H1 (cell line): ENCODE measurements around the gene SIMC1.

Experiments
- ASH2L ChIP-seq: fragments of 200-600, 300-600 bp; sonication (generic); IDR thresholded peaks from one replicate; pipeline ENCODE4 v1.7.1; 2017; ENCODE audit warnings: low read length
- POLR2A ChIP-seq, 2 experiments: IDR thresholded peaks; 1 replicate in 1 of 2; 2 replicates in 1 of 2; pipeline ENCODE4 v1.6.1; 2011; ENCODE audit warnings: low read depth in 2 of 2, low read length in 2 of 2, mild to moderate bottlenecking in 2 of 2; ENCODE audit errors: control extremely low read depth in 1 of 2
- SIN3A ChIP-seq, 2 experiments: IDR thresholded peaks in 1 of 2; conservative IDR thresholded peaks in 1 of 2; 2 replicates each; pipeline ENCODE4 v1.6.1; 2011 to 2012; ENCODE audit warnings: low read length in 2 of 2, improper control_type of control experiment in 1 of 2, low read depth in 1 of 2, mild to moderate bottlenecking in 1 of 2
- YY1 ChIP-seq: IDR thresholded peaks from 2 replicates; pipeline ENCODE4 v1.6.1; 2011; ENCODE audit warnings: low read depth, mild to moderate bottlenecking, low read length

DNA sequence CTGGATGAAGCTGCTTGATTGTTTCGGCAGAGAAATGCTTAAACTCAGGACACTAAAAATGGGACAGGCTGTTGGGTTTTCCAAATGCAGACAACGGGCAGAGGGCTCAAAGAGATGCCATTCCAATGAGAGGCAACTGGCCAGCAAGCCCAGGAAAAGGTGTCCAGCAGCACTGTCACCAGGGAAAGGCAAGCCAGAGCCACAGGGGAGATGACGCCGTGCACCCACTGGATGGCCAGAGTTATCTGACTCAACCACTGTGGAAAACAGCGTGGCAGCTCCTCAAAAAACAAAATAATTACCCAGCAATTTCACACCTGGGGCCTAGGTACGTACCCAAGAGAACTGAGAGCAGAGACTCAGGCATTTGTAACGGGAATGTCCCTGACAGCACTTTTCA lies 48.4 kb upstream of the SIMC1 start:
- TF ChIP-seq ASH2L (no peak), SIN3A (conservative IDR thresholded peaks at IDR 0.05 in 1 of 2, IDR thresholded peaks at IDR 0.05 in 1 of 2; ENCODE audit: low read depth in 1 of 2, low read length in 2 of 2) (no peak), POLR2A (IDR thresholded peaks at IDR 0.05; ENCODE audit: control extremely low read depth in 1 of 2, low read depth in 2 of 2, low read length in 2 of 2) (no peak), YY1 (no peak)
